Measurements from ENCODE around the gene ST8SIA5. TPM values are rescaled to one million over a fixed set of nuclear protein-coding genes. Genes with fewer than 3 reads are reported as not detected.

The ST8SIA5 gene
- total and polyA plus RNA-seq, 2 of the 4 experiments (the other 2 are of a cell fraction), result 0.03 TPM; not detected in 1

GRCh38 chr18:46720092-46720491, 36.8 kb downstream of the ST8SIA5 start:
- no peaks in the 10 kb centered on the region for H4K20me1 ChIP-seq (ENCODE audit: insufficient read depth, low read length)
- H3K27ac ChIP-seq (ENCODE audit: insufficient read depth, low read length), result no peak overlapping the region
- no peaks in the 10 kb centered on the region for H3K36me3 ChIP-seq (ENCODE audit: control insufficient read depth, insufficient read depth, low read length)
- dilution Hi-C loops (cut with HindIII; ENCODE audit: low sequenced_read_pairs, unreplicated experiment) (no loop called here), in situ Hi-C loops (cut with MboI; ENCODE audit: low sequenced_read_pairs) (no loop called here), intact Hi-C loops (cut with micrococcal nuclease) (no loop called here)
- no peak for DNase-seq
- no peak overlapping the region for H4K8ac ChIP-seq (ENCODE audit: low read depth in 2 of 2, low read length in 2 of 2)
- H3K18ac ChIP-seq (ENCODE audit: low read depth, low read length), result no peak overlapping the region
- H2AFZ ChIP-seq (replicated peaks; ENCODE audit: low read length, poor library complexity), result no peak overlapping the region
- ChIA-PET POLR2A (ENCODE audit: unreplicated experiment) (no interaction called here), CTCF (no interaction called here)
- no TSS peak for BruUV-seq (replicated peaks)
- no peak overlapping the region for H2AK9ac ChIP-seq (replicated peaks; ENCODE audit: low read depth, low read length, poor library complexity)
- no peak overlapping the region for H2BK15ac ChIP-seq (ENCODE audit: low read depth, low read length)
- peaks cover 4% of the 10 kb centered on the region; the same call in 1 of the 2 replicates for H3K4me1 ChIP-seq (ENCODE audit: control insufficient read depth, insufficient read depth, low read length)
- no peak overlapping the region for H3K4ac ChIP-seq (ENCODE audit: low read depth, low read length)
- H3K23ac ChIP-seq (ENCODE audit: low read depth, low read length), result no peak overlapping the region
- peaks cover 4% of the 10 kb centered on the region; the same call in 1 of the 2 replicates for H3K9me1 ChIP-seq (ENCODE audit: insufficient read depth, low read length)
- no peak for ATAC-seq (ENCODE audit: low read depth)
- H4K91ac ChIP-seq (ENCODE audit: insufficient read depth, low read depth, low read length), result no peak overlapping the region
- H3K4me2 ChIP-seq (ENCODE audit: low read depth, low read length), result no peak overlapping the region
- TF ChIP-seq RAD21 (IDR thresholded peaks at IDR 0.05; ENCODE audit: low read length) (no peak), CHD1 (IDR thresholded peaks at IDR 0.05; ENCODE audit: low read depth, low read length) (no peak), MXI1 (IDR thresholded peaks at IDR 0.05; ENCODE audit: borderline replicate concordance, low read depth, low read length) (no peak)
- H2AK5ac ChIP-seq (ENCODE audit: low read depth, low read length), result no peak overlapping the region
- no peak overlapping the region for H2BK5ac ChIP-seq (ENCODE audit: low read depth, low read length, poor library complexity, severe bottlenecking)
- H3K79me1 ChIP-seq (ENCODE audit: low read depth in 1 of 2, low read length in 2 of 2), result no peaks in the 10 kb centered on the region
- no peak overlapping the region for H2BK20ac ChIP-seq (ENCODE audit: low read depth, low read length)
- 29% methylated on average over 1 of the region's 7 CpGs; no CpG with 5 or more reads in 1 of the 2 experiments for WGBS, 2 experiments (ENCODE audit: extremely low coverage in 2 of 2, insufficient read length in 1 of 2)
- H3K56ac ChIP-seq (ENCODE audit: extremely low read depth, insufficient read depth, low read length), result no peak overlapping the region
- no peaks in the 10 kb centered on the region for H3K27me3 ChIP-seq (ENCODE audit: control insufficient read depth, insufficient read depth, low read length)
- no peaks in the 10 kb centered on the region for H3K9me3 ChIP-seq (ENCODE audit: control insufficient read depth, insufficient read depth, low read length)
- H2BK120ac ChIP-seq (ENCODE audit: low read depth, low read length), result no peak overlapping the region
- no peak overlapping the region for H3K4me3 ChIP-seq (ENCODE audit: insufficient read depth, low read depth, low read length)
- no peak overlapping the region for H4K5ac ChIP-seq (ENCODE audit: low read depth, low read length)
- no peak overlapping the region for H3K14ac ChIP-seq (replicated peaks; ENCODE audit: low read depth, low read length)
- H3K9ac ChIP-seq (ENCODE audit: low read depth, low read length), result no peak overlapping the region
